Heart right ventricle (tissue), 16 donors: ENCODE data around the gene COX5B. TPM values are rescaled to one million over a fixed set of nuclear protein-coding genes. Genes with fewer than 3 reads are reported as not detected.
"Not testable (repeated sequence)": the region's sequence is repeated elsewhere in the genome, so short reads cannot be mapped to it uniquely, and the experiment has no call there.

Experiments
- ATAC-seq, 8 donors: fragments of 200-7000 bp; cut with Tn5 transposase; one replicate each; pipeline ENCODE4 v1.9.1; 2020; ENCODE audit warnings: mild to moderate bottlenecking in 8 of 8, moderate library complexity in 8 of 8, moderate number of reproducible peaks in 1 of 8
- DNase-seq, 2 donors: peaks; one replicate each; pipeline ENCODE4 v3.0.0-alpha.2; 2020
- H3K27ac ChIP-seq, 10 donors: fragments of 200-600 bp; sonication (generic) in 2 of 10; one replicate each; pipeline versions ENCODE4 v1.5.0 to v1.8.0; 2020 to 2022; ENCODE audit warnings: mild to moderate bottlenecking in 3 of 10
- H3K27me3 ChIP-seq, 7 donors: fragments of 200-600 bp; one replicate each; pipeline ENCODE4 v1.8.0; 2021 to 2022; ENCODE audit warnings: mild to moderate bottlenecking in 2 of 7
- H3K36me3 ChIP-seq, 9 donors: fragments of 200-600 bp; sonication (generic) in 1 of 9; one replicate each; pipeline versions ENCODE4 v1.5.0 to v1.8.0; 2020 to 2022; ENCODE audit warnings: mild to moderate bottlenecking in 2 of 9
- H3K4me1 ChIP-seq, 9 donors: fragments of 200-600 bp; sonication (generic) in 1 of 9; one replicate each; pipeline versions ENCODE4 v1.5.0 to v1.8.0; 2020 to 2022; ENCODE audit warnings: mild to moderate bottlenecking in 4 of 9
- H3K4me3 ChIP-seq, 10 donors: fragments of 200-600 bp; sonication (generic) in 2 of 10; one replicate each; pipeline versions ENCODE4 v1.5.0 to v1.8.0; 2020 to 2022; ENCODE audit warnings: mild to moderate bottlenecking in 7 of 10, moderate library complexity in 2 of 10
- H3K9me3 ChIP-seq, 11 donors: fragments of 200-600 bp in 10 of 11; sonication (generic) in 2 of 11; one replicate each; pipeline versions ENCODE4 v1.5.0 to v1.8.0; 2013 to 2022; ENCODE audit warnings: mild to moderate bottlenecking in 2 of 11, control low read depth in 1 of 11, moderate library complexity in 1 of 11
- CTCF ChIP-seq, 9 donors: fragments of 200-600 bp; sonication (generic) in 2 of 9; IDR thresholded peaks; one replicate each; pipeline versions ENCODE4 v1.5.0 to v1.8.0; 2021 to 2022; ENCODE audit warnings: antibody characterized with exemption in 9 of 9, mild to moderate bottlenecking in 5 of 9, moderate library complexity in 1 of 9
- WGBS, 2 donors: extraction: QIAGEN DNeasy Blood & Tissue Kit; methylation state at CpG; one replicate each; pipeline ENCODE4 v1.1.7; 2013; ENCODE audit warnings: inconsistent platforms in 1 of 2; 5-methylcytosine and 5-hydroxymethylcytosine counted together
- intact Hi-C, 10 donors: fragments of 100-400 bp; cut with DNase I; formaldehyde crosslinking; loops; one replicate each; pipeline versions ENCODE4 v1.11.1 to v1.14.2; 2022
- polyA plus RNA-seq, 2 donors: library from polyadenylated mRNA; stranded (reverse); fragments of 200-250 nt; gene quantifications; one replicate each; pipeline ENCODE4 v1.2.3, GENCODE V29; 2013
- total RNA-seq, 10 donors: library from RNA; stranded (reverse); fragmentation: NEBNext Ultra II Directional in 3 of 10; extraction: Animal tissue kit (Norgen Biotek cat#: 25700) in 3 of 10; gene quantifications; one replicate each; pipeline versions ENCODE4 v1.2.1 to v1.2.4, GENCODE V29; 2021 to 2023
- donor health status: Arrhythmogenic right ventricular cardiomyopathy.
- donor health status: ischemic (EF 13 %, LVEDD 7.1; RV severe dilation, severe dysfunction).
- donor health status: healthy with polysubstance abuse.
- donor health status: DM: no; HTN: yes; CAD: no.
- donor health status: DM: no; HTN: no; CAD: no.
- donor health status: ischemic (EF 25% LVEDD 6.9; RV normal size, moderate dysfunction).
- donor health status: ischemic (EF 25% LVEDD 5.7; RV mildly dilated, moderate dysfunction).
- donor health status: healthy.
- donor health status: DM: yes; HTN: yes; CAD: no.
- donor health status: Ischemic cardiomyopathy.
- donor health status: ischemic (EF 35%, LVEDD 5.7; RV mildly dilated, moderate dysfunction).
- donor health status: nonischemic (EF 11% LVEDD 7.7; RV severe dilation, severe dysfunction).
- donor health status: DM: yes; HTN: yes; CAD: no.
- donor health status: PGD.
- donor health status: ischemic (EF 29% LVEDD 5.4; RV normal size, mild dysfunction).
- donor health status: nonischemic (EF 23%, LVEDD 6.1; RV moderate dilation, normal function).

Gene COX5B
- total and polyA plus RNA-seq, 12 donors = 886 to 5,403 (median 1,311) TPM

DNA sequence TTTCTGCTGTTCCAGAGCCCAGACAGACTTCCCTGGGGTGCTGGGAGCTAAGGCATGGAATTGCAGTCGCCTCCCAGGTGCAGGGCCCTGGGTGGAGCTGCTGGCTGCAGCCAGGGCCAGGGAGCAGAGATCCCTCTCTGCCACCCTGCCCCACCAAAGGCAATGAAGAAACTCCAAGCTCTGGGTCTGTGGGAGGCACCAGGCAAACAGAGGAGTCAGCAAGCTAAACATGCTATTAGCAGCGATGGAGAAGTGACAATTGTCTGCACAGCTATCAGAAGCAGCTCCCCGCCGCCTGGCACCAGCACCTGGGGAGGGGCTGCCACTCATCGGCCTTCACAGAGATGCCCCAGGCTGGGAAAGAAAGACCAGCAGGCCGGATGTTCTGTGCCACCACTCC is 28.0 kb upstream of the COX5B start:
- Histone ChIP-seq H3K27me3 (no peaks in the 10 kb centered on the region), H3K4me1 (no peaks in the 10 kb centered on the region), H3K27ac (no peak overlapping the region), H3K9me3 (no peaks in the 10 kb centered on the region), H3K36me3 (no peaks in the 10 kb centered on the region), H3K4me3 (no peak overlapping the region)
- TF ChIP-seq CTCF (IDR thresholded peaks at IDR 0.05) = no peak
- WGBS, 2 donors = 90 to 94% methylated on average over 4 to 6 of the region's 6 CpGs
- ATAC-seq (no peak), DNase-seq (no peak)
- intact Hi-C loops = no loop called here

GRCh38 chr2:97618939-97619827 is 26.7 kb upstream of the COX5B start:
- H3K27ac ChIP-seq, DNase-seq, H3K27me3 ChIP-seq, H3K4me3 ChIP-seq, H3K9me3 ChIP-seq, intact Hi-C loops, H3K4me1 ChIP-seq, H3K36me3 ChIP-seq: not testable (repeated sequence)
- WGBS, 2 donors = 77% methylated on average over 6 to 7 of the region's 14 CpGs
- ATAC-seq = peak in 4 of 8 donors; percentile 35 to 83 (median 58)

DNA sequence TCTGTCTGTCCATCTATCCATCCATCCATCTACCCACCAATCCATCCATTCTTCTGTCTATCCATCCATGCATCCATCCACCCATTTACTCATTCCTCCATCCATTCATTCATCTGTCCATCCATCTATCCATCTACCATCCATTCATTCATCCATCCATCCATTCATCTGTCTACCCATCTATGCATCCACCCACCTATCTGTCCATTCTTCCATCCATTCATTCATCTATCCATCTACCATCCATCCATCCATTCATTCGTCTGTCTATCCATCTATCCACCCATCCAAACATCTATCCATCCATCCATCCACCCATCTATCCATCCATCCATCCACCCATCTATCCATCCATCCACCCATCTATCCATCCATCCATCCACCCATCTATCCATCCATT is 25.4 kb upstream of the COX5B start:
- H3K36me3 ChIP-seq, H3K27ac ChIP-seq, H3K27me3 ChIP-seq, H3K9me3 ChIP-seq, H3K4me1 ChIP-seq, intact Hi-C loops, H3K4me3 ChIP-seq, DNase-seq, ATAC-seq: not testable (repeated sequence)
- 86 to 88% methylated on average over 1 of the region's 1 CpG for WGBS, 2 donors

- H3K4me1 ChIP-seq, H3K27ac ChIP-seq, DNase-seq, H3K9me3 ChIP-seq, intact Hi-C loops, H3K4me3 ChIP-seq, ATAC-seq, H3K27me3 ChIP-seq, H3K36me3 ChIP-seq: not testable (repeated sequence)
Measured at GRCh38 chr2:97622976-97623375, 22.9 kb upstream of the COX5B start.

- DNase-seq = not testable (repeated sequence)
- 49 to 62% methylated on average over 3 to 4 of the region's 8 CpGs for WGBS, 2 donors
Measured at GRCh38 chr2:97625354-97626048, 20.4 kb upstream of the COX5B start.

DNA sequence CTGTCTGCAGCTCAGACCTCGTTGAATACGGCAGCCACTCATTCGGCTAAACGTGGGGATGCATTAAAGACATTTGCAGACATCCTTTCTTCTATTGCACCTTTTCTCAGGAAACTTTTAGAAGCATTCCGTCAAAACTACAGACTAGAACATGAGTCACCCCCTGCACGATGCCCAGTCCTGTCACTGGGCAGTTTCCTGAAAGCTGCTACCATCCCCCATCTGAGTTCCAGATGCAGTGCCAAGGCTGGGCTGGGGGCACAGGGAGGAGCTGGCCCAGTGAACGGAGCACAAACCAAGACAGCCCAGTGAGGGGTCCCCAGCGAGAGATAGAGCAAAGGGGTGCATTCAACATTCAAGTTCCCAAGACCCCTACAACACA is 19.8 kb upstream of the COX5B start:
- ATAC-seq, H3K9me3 ChIP-seq, H3K27ac ChIP-seq, H3K27me3 ChIP-seq, H3K4me3 ChIP-seq, DNase-seq, intact Hi-C loops, H3K4me1 ChIP-seq, H3K36me3 ChIP-seq: not testable (repeated sequence)
- WGBS, 2 donors = 59 to 60% methylated on average over 8 of the region's 8 CpGs

More at GRCh38 chr2:97625354-97626048, 20.4 kb upstream of the COX5B start:
- H3K4me3 ChIP-seq, H3K27me3 ChIP-seq, intact Hi-C loops, H3K36me3 ChIP-seq, H3K4me1 ChIP-seq, ATAC-seq, H3K9me3 ChIP-seq, H3K27ac ChIP-seq: not testable (repeated sequence)
